A172 (cell line): ENCODE measurements around the gene PEX11B. TPM values are rescaled to one million over a fixed set of nuclear protein-coding genes. Genes with fewer than 3 reads are reported as not detected.

Experiments used
- DNase-seq: peaks from one replicate; pipeline ENCODE4 v3.0.0-alpha.2; 2015; ENCODE audit warnings: low spot score
- total RNA-seq: library from RNA; depleted of rRNA; stranded (reverse); fragments of >200 nt; shearing (Covaris generic); gene quantifications from 2 replicates; pipeline ENCODE4 v1.2.3, GENCODE V29; 2014

PEX11B gene
- total RNA-seq, 1 experiment from 2014 or later: 40.8 TPM

DNA sequence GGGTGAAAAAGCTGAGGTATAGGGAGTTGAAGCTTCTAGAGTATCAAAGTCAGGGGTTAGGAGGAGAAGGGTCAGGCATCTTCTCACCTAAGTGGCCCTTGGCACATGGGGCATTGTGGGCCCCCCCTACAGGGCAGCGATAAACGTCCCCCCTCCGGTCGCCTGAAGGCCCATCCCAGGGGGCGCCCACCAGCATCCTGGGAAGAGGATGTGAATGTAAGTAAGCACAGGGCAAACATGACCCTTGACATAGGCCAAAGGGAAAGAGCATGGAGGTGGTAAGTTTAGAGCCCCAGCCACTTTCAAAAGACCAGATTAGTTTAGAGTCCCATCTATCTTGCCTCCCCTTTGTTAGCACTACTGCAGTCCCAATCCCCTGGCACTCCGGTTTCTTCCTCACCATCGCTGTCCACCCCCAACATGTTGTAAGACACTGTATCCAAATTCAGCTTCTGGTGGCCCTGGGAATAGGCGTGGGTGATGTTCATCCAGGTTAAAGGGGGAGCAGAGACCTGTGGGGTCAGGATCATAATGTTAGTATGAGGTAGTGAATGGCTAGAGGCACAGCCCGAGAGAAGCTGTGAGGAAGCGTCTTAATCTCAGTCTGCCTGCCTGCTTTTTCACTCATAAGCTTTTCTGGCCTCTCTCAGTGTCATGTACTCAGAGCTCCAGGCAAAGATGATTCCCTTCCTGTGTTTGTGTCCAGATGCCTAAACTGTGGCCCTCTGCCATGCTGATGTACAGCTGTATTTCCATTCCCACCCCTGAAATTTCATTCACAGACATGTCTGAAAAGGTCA lies 11.4 kb downstream of the PEX11B start:
- no peak for DNase-seq

DNA sequence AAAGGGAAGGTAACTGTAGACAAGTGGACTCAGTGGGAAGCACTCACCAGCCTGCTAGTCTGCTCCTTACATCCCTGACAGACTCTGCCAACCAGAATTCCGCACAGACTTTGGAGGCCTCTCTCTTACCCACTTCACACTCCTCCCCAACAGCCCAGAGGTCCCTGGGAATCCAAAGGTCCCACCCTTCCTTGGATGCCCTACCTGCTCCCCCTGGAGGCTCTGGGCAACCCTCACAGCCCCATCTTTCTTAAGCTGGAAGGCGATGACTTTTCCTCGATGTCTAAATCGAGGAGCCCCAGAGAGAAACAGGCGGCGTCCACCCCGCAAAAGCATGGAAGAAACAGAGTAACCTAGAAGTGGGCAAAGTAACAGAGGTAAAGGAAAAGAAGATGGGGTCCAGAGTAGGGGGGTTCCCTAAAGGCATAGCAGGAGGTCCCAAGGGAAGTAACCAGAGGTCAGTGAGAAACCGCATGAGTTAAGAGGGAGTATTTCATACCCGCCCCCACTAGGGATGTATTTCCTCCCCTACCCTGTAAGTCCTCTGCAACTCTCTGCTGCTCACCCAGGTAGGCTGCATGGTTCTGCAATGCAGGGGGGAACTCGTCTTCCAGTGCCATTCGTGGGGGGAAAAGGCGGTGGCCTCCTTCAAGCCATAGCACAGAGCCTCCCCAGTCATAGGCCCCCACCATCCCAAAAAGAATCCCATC lies 17.1 kb downstream of the PEX11B start:
- DNase-seq: no peak

DNA sequence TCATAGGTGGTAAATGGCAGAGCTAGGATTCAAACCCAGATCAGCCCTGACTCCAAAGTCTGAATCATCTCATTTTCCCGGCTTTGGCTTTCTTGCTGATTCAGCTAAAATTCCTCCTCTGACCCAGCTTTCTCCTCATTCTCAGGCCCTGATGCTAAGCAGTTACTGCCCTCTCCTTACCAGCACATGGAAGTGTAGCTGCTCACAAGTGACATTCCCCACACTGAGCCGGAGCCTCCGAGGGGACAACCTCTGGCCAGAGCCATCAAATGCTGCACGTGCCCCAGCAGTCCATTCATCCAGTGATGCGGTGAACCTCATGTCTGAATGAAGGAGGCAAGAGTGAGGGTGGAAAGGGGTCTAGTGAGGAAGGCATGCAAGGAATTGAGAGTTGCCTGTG lies 19.8 kb downstream of the PEX11B start:
- DNase-seq: no peak

GRCh38 chr1:145897969-145898368 lies 20.5 kb downstream of the PEX11B start:
- no peak for DNase-seq

DNA sequence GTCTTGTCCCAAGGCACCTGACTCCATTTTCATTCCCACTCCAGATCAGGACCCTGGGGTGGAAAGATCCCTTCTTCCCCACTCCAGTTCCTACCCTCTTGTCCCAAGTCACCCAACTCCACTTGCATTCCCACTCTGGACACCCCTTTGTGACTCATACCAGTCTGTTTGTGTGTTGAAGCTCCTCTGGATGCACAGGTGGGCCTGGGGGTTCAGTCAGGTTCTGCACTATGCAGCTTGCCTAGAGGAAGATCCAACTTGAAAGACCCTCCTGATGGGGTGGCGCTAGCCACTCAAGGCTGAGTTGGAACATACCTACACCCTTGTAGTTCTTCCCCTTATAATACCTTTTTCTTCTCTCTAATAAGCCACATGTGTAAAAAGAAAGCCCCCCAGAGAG lies 23.0 kb downstream of the PEX11B start:
- DNase-seq: no peak

DNA sequence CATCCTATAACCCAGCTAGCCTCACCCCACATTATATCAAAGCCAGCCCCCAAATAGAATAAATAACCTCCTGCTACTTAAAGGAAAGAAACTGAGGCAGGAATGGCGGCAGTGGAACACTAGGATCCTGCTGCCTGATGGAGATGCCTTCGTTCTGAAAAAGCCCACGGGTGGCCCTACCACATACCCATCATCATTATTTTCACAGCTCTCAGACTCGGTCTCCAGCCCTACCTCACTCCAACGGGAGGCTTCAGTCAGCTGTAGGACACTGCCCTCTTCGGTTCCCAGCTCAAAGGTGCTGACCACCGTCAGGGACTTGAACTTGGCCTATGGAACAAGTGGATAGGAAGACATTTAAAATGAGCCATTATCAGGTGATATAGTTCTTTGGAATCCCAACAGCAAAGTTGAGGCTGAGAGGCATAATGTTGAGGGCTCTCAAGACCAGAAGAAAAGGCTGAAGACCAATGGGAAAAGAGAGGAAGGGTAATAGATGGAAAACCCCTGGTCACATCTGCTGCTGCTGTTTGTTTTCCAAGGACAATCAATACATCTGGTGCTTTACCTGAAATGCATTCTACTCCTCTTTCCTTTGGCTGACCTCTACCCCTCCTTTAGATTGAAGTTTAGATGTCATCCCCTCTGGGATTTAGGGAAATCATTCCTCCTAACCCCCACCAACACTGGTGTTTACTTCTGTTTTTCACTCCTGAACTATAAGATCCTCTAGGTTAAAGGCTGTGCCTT lies 25.0 kb downstream of the PEX11B start:
- DNase-seq: no peak

- DNase-seq: peak; percentile 77
These were observed 25.9 kb downstream of the PEX11B start for GRCh38 chr1:145892486-145893087.

DNA sequence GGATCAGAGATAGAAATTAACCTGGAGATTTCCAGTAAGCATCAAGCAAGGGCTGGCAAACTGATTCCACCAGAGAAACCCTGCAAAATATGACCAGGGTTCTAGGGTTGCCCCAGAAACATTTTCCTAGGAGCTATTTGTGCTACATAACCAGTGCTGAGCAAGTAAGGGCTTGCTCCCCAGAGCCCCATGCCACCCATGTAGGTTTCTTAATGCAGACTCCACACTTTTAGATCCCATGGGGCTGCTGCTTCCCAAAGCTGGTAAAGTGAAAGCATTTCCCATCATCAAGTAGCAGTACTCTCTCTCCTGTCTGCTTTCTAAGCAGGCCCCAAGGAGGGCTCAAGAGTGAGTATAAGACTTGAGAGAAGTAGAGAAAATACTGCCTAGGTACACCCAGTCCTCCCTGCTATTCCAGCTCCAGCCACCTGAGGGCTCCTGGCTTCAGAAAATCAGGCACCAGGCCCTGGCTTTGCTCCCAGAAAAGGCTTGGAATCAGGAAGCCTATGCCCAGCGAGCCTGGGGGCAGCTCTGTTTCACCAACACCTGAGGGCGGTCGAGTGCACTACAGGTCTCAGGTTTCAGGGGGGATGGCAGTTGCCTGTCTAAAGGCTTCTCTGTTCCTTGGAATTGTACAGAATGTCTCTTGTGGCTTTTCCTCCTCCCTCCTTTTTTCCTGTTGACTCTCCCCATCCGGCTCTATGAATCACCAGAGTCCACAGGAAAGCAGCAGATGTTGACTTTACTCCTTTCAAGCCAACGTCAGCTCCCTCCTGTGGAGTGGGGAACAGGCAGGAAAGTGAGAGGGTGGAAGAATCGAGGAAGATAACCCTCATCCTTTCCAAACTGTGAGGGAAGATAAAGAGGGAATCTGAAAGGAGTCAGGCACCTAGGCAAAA lies 26.7 kb downstream of the PEX11B start:
- DNase-seq: peak; percentile 100

DNA sequence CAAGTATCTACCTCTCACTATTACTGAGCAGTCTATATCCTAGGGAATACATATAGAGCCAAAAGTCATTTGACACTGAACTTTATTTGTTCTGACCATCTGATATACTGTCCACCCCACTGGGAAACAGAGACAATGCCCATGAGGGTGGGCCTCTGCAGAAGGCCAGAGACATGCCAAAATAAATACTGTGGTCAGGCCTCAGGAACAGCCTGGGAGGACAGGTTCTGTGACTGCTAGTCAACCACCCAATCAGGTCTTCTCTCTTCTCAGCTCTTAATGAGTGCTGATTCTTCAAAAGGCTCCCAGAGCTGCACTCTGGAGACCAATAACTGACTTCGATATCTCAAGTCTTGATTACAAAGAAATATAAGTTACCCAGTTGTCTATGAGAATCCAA lies 27.4 kb downstream of the PEX11B start:
- peak; percentile 43 for DNase-seq

DNA sequence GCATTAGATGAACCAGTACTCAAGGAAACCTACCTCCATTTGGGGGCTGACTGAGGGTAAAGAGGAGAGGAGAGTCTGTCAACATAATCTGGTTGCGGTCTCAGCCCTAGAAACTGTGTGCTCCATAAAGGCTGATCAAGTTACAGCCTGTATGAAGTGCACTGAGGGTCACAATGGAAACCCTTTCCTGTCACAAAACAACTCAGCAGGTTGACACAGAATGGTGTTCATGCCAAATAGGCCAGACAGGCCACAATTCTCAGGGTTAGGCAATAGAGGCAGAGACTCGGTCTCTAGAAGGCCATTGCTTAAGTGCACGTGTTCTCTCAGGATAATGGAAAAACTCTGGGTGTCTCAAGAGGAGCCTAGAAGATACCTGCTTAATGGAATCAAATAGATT lies 28.8 kb downstream of the PEX11B start:
- DNase-seq: no peak

DNA sequence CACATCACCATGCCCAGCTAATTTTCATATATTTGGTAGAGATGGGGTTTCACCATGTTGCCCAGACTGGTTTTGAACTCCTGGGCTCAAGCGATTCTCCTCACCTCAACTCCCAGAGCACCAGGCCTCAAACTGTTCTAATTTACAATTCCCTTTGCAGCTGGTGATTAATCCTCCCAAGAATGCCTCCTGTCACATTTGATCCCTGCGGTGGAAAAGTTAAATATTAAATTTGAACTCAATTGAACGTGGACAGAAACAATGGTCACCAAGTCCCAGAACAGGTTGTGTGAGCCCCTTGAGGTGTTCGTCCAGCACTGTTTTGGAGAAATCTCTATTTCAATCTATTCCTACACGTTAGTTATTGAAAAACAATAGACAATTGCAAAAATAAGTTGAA lies 30.9 kb downstream of the PEX11B start:
- no peak for DNase-seq

- DNase-seq: no peak
These were observed 31.7 kb downstream of the PEX11B start for GRCh38 chr1:145886816-145887215.

DNA sequence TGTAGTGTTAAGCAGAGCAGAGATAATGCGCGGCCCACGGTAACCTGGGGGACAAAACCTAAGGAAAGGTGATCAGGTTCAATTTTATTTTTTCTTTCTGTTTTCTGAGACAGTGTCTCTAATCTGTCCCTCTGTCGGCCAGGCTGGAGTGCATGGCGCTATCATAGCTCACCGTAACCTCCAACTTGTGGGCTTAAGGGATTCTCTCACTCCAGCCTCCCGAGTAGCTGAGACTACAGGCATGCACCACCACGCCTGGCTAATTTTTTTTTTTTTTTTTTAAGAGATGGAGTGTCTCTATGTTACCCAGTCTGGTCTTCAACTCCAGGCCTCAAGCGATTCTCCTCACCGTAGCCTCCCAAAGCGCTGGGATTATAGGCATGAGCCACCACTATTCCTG lies 32.1 kb downstream of the PEX11B start:
- DNase-seq: no peak

DNA sequence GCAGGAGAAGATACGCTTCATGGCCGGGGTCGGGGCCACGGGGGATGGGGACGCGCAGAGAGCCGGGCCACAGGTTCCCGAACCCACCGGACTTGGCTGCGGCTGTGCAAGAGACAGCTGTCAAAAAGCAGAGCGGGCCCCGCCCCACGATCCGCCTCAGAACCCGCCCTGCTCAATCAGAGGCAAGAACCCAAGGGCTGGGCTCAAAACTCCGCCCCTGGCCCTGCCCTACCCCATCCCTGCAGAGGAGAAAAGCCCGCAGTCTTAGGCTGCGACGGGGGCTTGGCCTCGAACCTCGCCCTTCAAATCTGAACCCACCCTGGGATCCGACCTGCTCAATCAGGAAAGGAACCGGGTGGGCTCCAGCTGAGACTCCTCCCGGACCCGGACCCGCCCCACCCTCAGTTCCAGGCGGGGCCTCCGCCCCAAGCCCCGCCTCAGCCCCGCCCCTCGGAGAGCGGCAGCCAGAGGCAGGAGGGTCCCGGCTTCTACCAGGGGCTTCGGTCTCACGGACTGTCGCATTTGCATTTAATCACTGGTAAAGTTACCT lies 32.7 kb downstream of the PEX11B start, which contains the start of gene ANKRD35:
TSS of gene ANKRD35 (minus strand) at position 129 of the 550 bp plus-strand sequence. CDS start at position 21, 108 bp downstream.
- DNase-seq: peak; percentile 76

DNA sequence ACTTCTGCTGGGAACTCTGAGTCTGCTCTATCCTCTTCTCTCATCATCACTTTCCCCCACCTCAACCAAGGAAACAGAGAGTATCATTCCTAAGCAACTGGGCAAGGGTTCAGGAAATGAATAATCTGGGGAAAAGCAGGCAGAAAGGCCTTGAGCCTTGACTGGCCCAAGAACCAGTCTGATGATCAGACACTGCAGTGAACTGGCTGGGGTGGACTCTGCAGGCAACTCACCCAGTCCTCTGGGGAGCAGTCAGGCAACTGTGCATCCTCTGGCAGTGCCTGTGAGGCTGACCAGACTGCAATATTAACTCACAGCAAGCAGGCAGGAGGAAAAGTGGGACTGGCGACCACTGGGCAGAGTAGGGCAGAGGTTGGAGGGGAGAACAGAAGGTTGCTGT lies 33.8 kb downstream of the PEX11B start:
- DNase-seq: no peak

- DNase-seq: no peak
These were observed 38.7 kb downstream of the PEX11B start for GRCh38 chr1:145879775-145880174.

DNA sequence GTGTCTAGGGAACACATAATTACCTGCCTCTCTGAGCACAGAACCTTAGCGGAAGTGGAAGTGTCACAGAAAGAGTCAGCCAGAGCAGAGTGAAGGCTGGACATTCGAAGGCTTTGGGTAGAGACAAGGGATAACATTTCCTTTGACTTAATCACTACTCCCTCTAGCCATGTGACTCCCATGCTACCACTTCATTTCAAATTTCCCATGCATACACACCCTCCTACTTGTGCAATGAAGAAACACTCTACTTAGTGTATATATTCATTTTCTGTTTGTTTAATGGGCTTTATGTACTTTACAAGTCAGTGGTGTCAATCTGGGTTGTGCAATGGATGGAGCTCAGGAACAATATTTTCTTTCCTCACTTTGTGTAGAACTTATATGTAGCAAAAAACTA lies 39.8 kb downstream of the PEX11B start:
- no peak for DNase-seq

DNA sequence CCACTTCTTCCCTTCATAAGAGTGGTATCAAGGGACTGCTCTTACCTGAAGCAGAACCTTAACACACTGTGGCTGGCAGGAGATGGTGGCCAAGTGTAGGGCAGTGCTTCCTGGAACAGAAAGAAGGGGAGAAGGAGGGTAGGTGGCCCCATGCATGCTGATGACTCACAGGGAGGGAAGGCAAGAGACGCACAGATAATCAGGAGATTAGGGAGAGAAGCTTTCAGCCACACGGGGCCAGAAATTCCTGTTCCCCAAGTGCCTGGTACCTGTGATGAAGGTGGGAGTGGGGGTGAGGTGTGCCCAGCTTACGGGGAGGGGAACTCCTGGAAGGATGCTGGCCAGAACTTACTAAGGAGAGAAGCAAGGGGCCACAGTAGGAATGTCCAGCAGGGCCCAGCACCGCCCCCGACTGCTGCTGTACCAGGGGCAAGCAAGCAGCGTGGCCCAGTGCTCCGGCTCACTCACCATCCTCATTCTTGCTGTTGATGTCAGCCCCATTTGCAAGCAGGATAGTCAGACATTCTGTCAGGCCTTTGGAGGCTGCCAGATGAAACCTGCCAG lies 40.5 kb downstream of the PEX11B start:
- no peak for DNase-seq

- no peak for DNase-seq
These were observed 43.9 kb downstream of the PEX11B start for GRCh38 chr1:145874646-145875045.
